B cell (primary cell): ENCODE measurements around the gene PSMD10. TPM values are rescaled to one million over a fixed set of nuclear protein-coding genes. Genes with fewer than 3 reads are reported as not detected.

Experiments used
- ATAC-seq: fragments of 200-7000 bp; cut with Tn5 transposase; one replicate; pipeline ENCODE4 v1.10.0; 2021; ENCODE audit warnings: low read depth, mild to moderate bottlenecking, moderate number of reproducible peaks, moderate library complexity
- CTCF ChIA-PET: fragments of 350-600 bp; sonication (Branson Sonifier 250); formaldehyde crosslinking; loops from one replicate; lab custom pipeline; 2021; ENCODE audit warnings: antibody characterized with exemption, inconsistent platforms; lab: Charles Lee
- POLR2A ChIA-PET: fragments of 350-600 bp; sonication (Branson Sonifier 250); formaldehyde crosslinking; loops from one replicate; lab custom pipeline; 2021; ENCODE audit warnings: antibody characterized with exemption; lab: Charles Lee
- DNase-seq: peaks from one replicate; pipeline ENCODE4 v3.0.0; 2013
- H2AFZ ChIP-seq: 2 replicates; pipeline ENCODE4 v1.6.1; 2012; ENCODE audit warnings: mild to moderate bottlenecking, low read depth, low read length; ENCODE audit not compliant: insufficient read depth, poor library complexity, severe bottlenecking
- H3K27ac ChIP-seq, 2 donors: 1 replicate in 1 of 2; 2 replicates in 1 of 2; pipeline ENCODE4 v1.5.1; 2012 to 2013; ENCODE audit warnings: low read length in 2 of 2, mild to moderate bottlenecking in 2 of 2, moderate library complexity in 1 of 2
- H3K27me3 ChIP-seq, 4 experiments: fragments of 200-600 bp in 1 of 4; sonication (generic) in 1 of 4; replicated peaks in 1 of 4; 1 replicate in 2 of 4; 2 replicates in 2 of 4; pipeline versions ENCODE4 v1.6.1 to v1.7.0; 2013 to 2016; ENCODE audit warnings: low read length in 3 of 4, mild to moderate bottlenecking in 2 of 4, mixed read lengths in 1 of 4, moderate library complexity in 1 of 4; ENCODE audit not compliant: insufficient read depth in 4 of 4, control insufficient read depth in 3 of 4; ENCODE audit errors: control extremely low read depth in 1 of 4
- H3K36me3 ChIP-seq, 2 experiments: replicated peaks in 1 of 2; 1 replicate in 1 of 2; 2 replicates in 1 of 2; pipeline versions ENCODE4 v1.6.1 to v1.7.1; 2013; ENCODE audit warnings: low read length in 1 of 2; ENCODE audit not compliant: insufficient read depth in 2 of 2, control insufficient read depth in 1 of 2; ENCODE audit errors: control extremely low read depth in 1 of 2, extremely low read depth in 1 of 2
- H3K4me1 ChIP-seq, 2 donors: fragments of 200-600 bp in 1 of 2; sonication (generic) in 1 of 2; 1 replicate in 1 of 2; 2 replicates in 1 of 2; pipeline versions ENCODE4 v1.5.1 to v1.6.1; 2013 to 2017; ENCODE audit warnings: low read length in 2 of 2; ENCODE audit not compliant: control insufficient read depth in 2 of 2, insufficient read depth in 2 of 2
- H3K4me2 ChIP-seq: replicated peaks from 2 replicates; pipeline ENCODE3; 2012; ENCODE audit warnings: mild to moderate bottlenecking, low read depth, low read length; ENCODE audit not compliant: poor library complexity, severe bottlenecking
- H3K4me3 ChIP-seq, 5 experiments: fragments of 200-600 bp in 1 of 5; sonication (generic) in 1 of 5; 1 replicate in 3 of 5; 2 replicates in 2 of 5; pipeline versions ENCODE4 v1.5.1 to v1.7.0; 2011 to 2016; ENCODE audit warnings: low read length in 4 of 5, mild to moderate bottlenecking in 4 of 5, low read depth in 2 of 5, control low read depth in 1 of 5, moderate library complexity in 1 of 5; ENCODE audit not compliant: insufficient read depth in 1 of 5; ENCODE audit errors: control extremely low read depth in 1 of 5, extremely low read depth in 1 of 5
- H3K79me2 ChIP-seq: fragments of 200-600 bp; sonication (generic); one replicate; pipeline ENCODE4 v1.6.0; 2016; ENCODE audit warnings: low read length; ENCODE audit not compliant: control insufficient read depth, insufficient read depth
- H3K9ac ChIP-seq: fragments of 200-600 bp; sonication (generic); 2 replicates; pipeline ENCODE4 v1.6.1; 2017; ENCODE audit warnings: mild to moderate bottlenecking, low read length, moderate library complexity
- H3K9me3 ChIP-seq, 3 donors: one replicate each; pipeline versions ENCODE4 v1.6.1 to v1.7.1; 2013; ENCODE audit warnings: low read length in 2 of 3; ENCODE audit not compliant: control insufficient read depth in 2 of 3, insufficient read depth in 1 of 3; ENCODE audit errors: control extremely low read depth in 1 of 3
- H4K20me1 ChIP-seq: 2 replicates; pipeline ENCODE4 v1.6.0; 2012; ENCODE audit warnings: mild to moderate bottlenecking, low read length; ENCODE audit not compliant: insufficient read depth, control insufficient read depth, poor library complexity, severe bottlenecking
- H3K27ac Mint-ChIP-seq: one replicate; pipeline ENCODE4 v1.8.0; 2021; ENCODE audit warnings: mixed read lengths
- H3K27me3 Mint-ChIP-seq: one replicate; pipeline ENCODE4 v1.8.0; 2021; ENCODE audit warnings: mixed read lengths
- H3K4me1 Mint-ChIP-seq: one replicate; pipeline ENCODE4 v1.8.0; 2021; ENCODE audit warnings: mixed read lengths
- H3K4me3 Mint-ChIP-seq: one replicate; pipeline ENCODE4 v1.8.0; 2021; ENCODE audit warnings: mixed read lengths
- H3K9me3 Mint-ChIP-seq: one replicate; pipeline ENCODE4 v1.8.0; 2022; ENCODE audit warnings: mixed read lengths; ENCODE audit not compliant: insufficient read depth
- CTCF ChIP-seq: fragments of 200-600 bp; IDR thresholded peaks from one replicate; pipeline ENCODE4 v1.8.0; 2022; ENCODE audit warnings: antibody characterized with exemption, mild to moderate bottlenecking
- EZH2 ChIP-seq: IDR thresholded peaks from 2 replicates; pipeline ENCODE4 v1.6.1; 2012; ENCODE audit warnings: borderline replicate concordance, low read depth, mild to moderate bottlenecking, moderate library complexity, low read length; ENCODE audit not compliant: insufficient read depth, poor library complexity, severe bottlenecking
- WGBS: methylation state at CpG from one replicate; pipeline ENCODE4 v1.1.5; 2013; ENCODE audit warnings: missing lambda C conversion rate; ENCODE audit not compliant: insufficient coverage; 5-methylcytosine and 5-hydroxymethylcytosine counted together
- intact Hi-C: fragments of 100-400 bp; cut with micrococcal nuclease; formaldehyde crosslinking; loops from one replicate; pipeline ENCODE4 v1.10.0; 2022
- polyA plus RNA-seq: library from polyadenylated mRNA; depleted of rRNA; stranded (reverse); fragments of >200 nt; gene quantifications from 2 replicates; pipeline ENCODE4 v1.2.3, GENCODE V29; 2012
- total RNA-seq, 2 donors: library from RNA; stranded (reverse); fragments of 120-200 nt in 1 of 2; gene quantifications; 1 replicate in 1 of 2; 2 replicates in 1 of 2; pipeline versions ENCODE4 v1.2.3 to v1.2.4, GENCODE V29; 2013 to 2022

The PSMD10 gene
- total and polyA plus RNA-seq, 2 donors (not counting 1 experiment from before 2014, with no cell fraction given): 9.6 to 22.6 TPM

- no peaks in the 10 kb centered on the region for H3K4me1 Mint-ChIP-seq
- Histone ChIP-seq H2AFZ (no peak within 1 kb of the TSS), H3K4me1 (no peaks in the 10 kb centered on the region), H3K4me3 (no peak within 1 kb of the TSS), H3K27ac (no peak within 1 kb of the TSS), H3K4me2 (no peak within 1 kb of the TSS), H3K9me3 (no peaks in the 10 kb centered on the region), H3K27me3 (peaks cover 0 to 7% (median 0%) of the 10 kb centered on the region in 4 experiments), H3K9ac (no peak within 1 kb of the TSS), H3K79me2 (no peaks in the 10 kb centered on the region), H4K20me1 (no peaks in the 10 kb centered on the region), H3K36me3 (no peaks in the 10 kb centered on the region)
- ATAC-seq: no peak
- ChIA-PET POLR2A (no interaction called here), CTCF (no interaction called here)
- WGBS: 95% methylated on average over 4 of the region's 10 CpGs
- H3K9me3 Mint-ChIP-seq: no peaks in the 10 kb centered on the region
- no peak within 1 kb of the TSS for H3K4me3 Mint-ChIP-seq
- H3K27ac Mint-ChIP-seq: no peak within 1 kb of the TSS
- H3K27me3 Mint-ChIP-seq: no peaks in the 10 kb centered on the region
- no peak for TF ChIP-seq CTCF
- no peak for DNase-seq
- intact Hi-C loops: no loop called here
Measured at GRCh38 chrX:108044554-108045256, 46.6 kb downstream of the PSMD10 start, which contains the start of gene VSIG1. Gene VSIG1 (plus strand): TSS chrX:108045065. CDS start chrX:108045131, 66 bp downstream.

- ChIA-PET POLR2A (no interaction called here), CTCF (interaction anchor here (0.8 kb wide), 1 partner anchor 16 kb away, joined by 3 read pairs; no protein-coding TSS in a partner anchor)
- Histone ChIP-seq H3K27ac (no peak overlapping the region), H3K4me1 (no peaks in the 10 kb centered on the region), H3K4me3 (no peak overlapping the region), H3K4me2 (no peak overlapping the region), H3K36me3 (no peaks in the 10 kb centered on the region), H3K79me2 (no peaks in the 10 kb centered on the region), H3K27me3 (peaks cover 0 to 3% (median 0%) of the 10 kb centered on the region in 4 experiments), H3K9ac (no peak overlapping the region), H3K9me3 (no peaks in the 10 kb centered on the region), H2AFZ (no peak overlapping the region), H4K20me1 (no peaks in the 10 kb centered on the region)
- H3K27ac Mint-ChIP-seq: no peak overlapping the region
- TF ChIP-seq EZH2 (no peak), CTCF (no peak)
- 33% methylated on average over 1 of the region's 4 CpGs for whole genome bisulfite sequencing
- no peak overlapping the region for H3K4me3 Mint-ChIP-seq
- H3K27me3 Mint-ChIP-seq: no peaks in the 10 kb centered on the region
- no peak for DNase-seq
- intact Hi-C loops: no loop called here
- no peak for ATAC-seq
- H3K4me1 Mint-ChIP-seq: no peaks in the 10 kb centered on the region
- no peaks in the 10 kb centered on the region for H3K9me3 Mint-ChIP-seq
Measured at GRCh38 chrX:108036298-108036973, 54.9 kb downstream of the PSMD10 start.
